Activated gamma-delta T cell treated with Interleukin-2 at 50 U/mL for 16 hours (primary cell): ENCODE measurements around the gene TNIK.

Source experiments
- DNase-seq: peaks from one replicate; pipeline ENCODE4 v3.0.0-alpha.2; 2020

Gene TNIK

DNA sequence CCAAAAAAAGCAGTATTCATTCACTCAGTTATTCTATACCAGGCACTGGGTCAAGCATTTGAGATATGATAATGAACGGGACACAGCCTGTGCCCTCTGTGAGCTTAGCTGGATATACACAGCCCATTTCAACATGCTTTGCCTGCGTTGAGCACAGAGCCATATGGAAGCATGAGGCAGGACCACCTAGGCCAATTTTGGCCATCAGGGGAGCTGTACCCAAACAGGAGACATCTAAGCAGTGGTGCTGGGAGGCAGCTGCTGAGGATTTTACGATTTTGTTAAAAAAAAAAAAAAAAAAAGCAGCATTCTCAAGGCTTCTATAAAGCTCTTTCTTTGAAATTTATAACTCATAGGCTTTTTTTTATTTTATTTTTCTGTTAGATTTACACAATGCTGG lies 346.5 kb downstream of the TNIK start:
- no peak for DNase-seq

DNA sequence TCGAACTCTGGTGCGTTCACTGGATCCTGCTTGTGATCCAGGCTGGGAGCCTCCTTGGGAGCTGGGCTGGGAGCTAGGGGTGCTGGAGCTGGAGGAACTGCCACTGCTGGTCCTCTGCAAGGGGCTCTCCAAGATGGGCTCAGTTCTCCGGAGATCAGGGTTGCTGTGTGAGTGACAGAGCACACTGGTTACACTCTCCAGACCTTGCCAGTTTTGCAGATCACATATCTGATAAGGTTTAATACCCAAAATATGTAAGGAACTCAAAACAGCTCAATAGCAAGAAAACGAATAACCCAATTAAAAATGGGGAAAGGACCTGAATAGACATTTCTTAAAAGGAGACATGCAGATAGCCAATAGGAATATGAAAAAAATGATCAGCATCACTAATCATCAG lies 349.5 kb downstream of the TNIK start:
- no peak for DNase-seq

DNA sequence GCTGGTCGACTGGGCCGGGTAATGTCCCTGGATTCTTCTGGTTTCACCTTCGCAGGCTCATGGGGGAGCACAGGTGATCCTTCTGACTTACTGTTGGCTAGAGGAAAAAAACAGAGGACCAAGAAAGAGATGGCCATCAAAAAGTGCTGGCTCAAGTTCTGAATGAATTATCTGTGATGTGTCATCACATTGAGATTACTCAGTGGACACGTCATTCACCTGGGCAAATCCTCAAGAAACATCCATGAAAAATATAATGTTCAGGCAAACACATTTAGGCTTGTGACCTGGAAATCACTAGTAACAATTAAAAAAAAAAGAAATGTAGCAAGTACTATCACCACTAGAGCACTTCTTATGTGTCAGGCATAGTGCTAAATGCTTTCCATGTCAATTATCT lies 352.1 kb downstream of the TNIK start:
- no peak for DNase-seq

DNA sequence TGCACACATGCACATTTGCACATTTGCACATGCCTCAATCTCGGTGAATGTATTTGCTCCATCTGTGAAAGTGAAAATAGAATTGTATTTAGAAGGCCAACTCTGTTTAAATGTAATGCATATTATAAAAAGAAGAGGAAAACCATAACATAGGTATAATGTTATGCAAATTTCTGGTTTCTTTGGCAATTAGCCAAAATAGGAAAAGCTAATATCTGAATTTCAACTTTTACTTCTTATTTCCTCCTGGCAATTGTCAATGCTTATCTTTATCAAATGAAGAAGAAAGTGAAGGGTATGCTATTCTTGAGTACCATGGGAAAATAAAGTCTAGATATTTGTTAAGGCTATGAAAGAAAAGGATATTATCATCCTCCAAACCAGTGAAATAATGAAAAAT lies 357.0 kb downstream of the TNIK start:
- DNase-seq = no peak

DNA sequence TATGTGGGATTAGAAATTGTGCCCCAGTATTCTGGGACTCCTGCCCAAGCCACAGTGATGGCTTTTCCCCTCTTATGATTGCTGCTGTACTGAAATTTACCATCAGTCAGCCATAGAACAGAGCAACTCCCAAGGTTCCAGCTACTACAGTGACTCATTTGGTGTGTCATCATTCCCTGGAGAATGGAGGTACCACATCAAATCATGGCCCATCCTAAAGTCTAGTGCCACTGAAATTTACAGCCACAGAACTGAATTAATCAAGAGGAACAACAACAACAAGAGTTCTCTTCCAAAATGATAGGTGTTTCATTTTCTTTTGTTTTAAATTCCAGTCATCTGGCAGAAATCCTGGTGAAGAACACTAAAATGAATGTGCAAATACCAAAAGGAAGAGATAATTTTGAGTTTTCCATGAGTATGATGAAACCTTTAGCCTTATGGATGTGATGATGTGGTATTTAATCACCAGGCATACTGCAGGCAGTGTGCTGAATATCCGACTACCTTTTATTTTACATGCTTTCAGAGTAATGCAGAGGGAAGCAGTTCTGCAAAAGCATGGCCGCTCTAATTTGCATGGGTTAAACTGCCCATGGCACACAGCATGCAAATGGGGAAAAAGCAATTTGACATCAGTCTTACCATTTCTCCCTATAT lies 358.1 kb downstream of the TNIK start:
- DNase-seq = no peak

DNA sequence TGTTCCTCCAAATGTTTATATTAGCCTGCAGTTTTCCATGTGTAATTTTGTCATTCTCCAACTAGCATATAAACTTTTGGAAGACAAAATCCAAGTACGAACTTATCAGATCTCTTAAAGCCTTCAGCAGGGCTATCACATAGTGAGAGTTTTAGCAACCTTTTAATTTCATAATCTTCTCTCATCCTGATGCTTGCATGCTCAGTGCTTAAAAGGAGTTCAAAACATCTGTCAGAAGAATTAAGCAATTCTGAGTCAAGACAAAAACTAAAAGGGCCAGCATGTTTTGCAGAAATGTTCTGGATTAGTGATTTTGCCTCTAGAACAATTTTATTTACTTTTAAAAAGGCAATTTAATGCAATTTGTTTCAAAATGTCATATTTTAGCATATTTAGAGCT lies 360.3 kb downstream of the TNIK start:
- DNase-seq = no peak

DNA sequence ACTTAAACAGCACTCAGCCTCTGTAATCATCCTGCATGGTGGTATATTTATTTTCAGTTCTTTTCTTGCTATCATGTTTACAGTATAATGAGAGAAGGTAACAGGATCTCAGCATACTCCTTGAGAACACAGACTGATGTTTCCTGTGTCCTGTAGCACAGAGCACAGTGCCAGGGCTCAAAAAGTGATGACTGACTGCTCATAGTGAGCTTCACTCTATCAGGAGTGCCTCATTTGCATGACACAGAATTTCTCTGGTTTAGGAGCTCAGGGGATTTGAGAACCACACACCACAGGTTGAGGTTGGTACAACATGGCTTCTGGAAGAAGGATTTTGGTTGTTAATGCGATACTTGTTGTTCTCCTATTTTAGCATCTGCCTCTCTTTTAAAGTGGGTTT lies 365.1 kb downstream of the TNIK start:
- DNase-seq = no peak

DNA sequence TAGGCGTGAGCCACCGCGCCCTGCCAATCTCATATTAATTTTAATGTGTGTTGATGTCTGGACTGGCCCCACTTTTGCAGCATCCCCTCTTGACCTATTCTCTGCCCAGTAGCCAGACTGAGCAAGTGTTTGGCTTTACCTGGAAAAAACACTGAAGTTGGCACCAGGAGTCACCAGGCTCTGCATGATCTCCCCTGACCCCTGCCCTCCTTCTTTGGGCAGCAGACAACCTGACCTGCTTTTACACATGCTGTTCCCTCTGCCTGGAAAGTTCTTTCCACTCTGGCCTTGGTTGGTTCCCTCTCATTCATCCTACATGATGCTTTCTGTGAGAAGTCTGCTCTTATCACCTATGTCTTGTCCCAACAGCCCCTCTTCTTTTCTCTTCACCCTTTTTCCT lies 365.8 kb downstream of the TNIK start:
- no peak for DNase-seq

DNA sequence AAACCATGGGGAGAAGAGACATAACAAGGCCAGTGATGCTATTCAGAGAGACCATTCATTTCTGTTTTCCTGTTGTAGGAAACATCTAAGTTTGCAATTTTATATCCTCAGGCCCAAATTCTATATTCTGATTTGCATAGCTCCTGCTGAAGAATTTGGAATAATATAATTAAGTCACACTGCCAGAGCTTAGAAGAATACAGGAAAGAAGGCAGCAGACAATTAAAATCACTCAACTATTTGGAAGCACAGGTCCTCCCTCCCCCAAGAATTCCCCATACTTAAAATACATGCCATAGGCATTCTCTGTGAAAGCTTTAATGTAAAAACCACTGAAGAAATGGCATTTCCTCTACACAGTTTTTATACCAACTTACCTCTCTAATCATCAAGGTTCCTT lies 366.7 kb downstream of the TNIK start:
- DNase-seq = no peak

DNA sequence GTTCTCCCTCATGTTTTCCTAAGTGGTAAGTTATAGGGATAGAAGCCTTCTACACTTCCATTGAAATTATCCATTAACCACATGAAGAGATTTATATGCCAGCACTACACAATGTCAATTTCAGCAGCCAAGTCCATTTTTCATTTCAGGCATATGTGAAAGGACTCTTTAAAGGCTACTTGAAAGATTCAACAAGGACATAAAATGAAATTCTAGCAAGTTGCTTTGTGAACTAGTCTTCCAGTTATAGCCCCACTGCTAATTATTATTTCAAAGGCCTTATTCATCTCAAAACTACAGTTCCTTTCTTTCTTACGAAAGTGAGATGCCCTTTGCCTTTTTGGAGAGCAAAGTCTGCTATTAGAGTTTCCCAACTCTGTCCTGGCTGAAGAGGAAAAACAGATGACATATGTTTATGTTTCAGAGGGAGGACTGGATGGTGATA lies 367.7 kb downstream of the TNIK start:
- no peak for DNase-seq

DNA sequence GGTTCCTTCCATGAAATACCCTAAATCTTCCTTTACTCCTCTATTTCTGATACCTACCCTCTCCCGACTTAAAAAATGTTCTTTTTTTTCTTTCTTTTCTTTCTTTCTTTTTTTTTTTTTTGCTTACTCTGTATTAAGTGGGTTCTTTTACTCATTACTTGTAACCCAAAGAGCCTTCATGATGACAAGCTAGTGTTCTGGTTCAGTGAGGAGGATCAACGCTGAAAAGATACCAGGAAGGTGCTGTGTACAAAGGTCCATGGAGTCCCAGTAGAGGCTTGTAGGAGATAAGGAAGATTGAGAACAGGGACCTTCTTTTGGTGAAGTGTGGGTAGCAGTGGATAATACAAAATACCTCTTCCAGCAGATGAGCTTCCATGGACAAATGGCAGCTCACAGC lies 369.9 kb downstream of the TNIK start:
- no peak for DNase-seq

DNA sequence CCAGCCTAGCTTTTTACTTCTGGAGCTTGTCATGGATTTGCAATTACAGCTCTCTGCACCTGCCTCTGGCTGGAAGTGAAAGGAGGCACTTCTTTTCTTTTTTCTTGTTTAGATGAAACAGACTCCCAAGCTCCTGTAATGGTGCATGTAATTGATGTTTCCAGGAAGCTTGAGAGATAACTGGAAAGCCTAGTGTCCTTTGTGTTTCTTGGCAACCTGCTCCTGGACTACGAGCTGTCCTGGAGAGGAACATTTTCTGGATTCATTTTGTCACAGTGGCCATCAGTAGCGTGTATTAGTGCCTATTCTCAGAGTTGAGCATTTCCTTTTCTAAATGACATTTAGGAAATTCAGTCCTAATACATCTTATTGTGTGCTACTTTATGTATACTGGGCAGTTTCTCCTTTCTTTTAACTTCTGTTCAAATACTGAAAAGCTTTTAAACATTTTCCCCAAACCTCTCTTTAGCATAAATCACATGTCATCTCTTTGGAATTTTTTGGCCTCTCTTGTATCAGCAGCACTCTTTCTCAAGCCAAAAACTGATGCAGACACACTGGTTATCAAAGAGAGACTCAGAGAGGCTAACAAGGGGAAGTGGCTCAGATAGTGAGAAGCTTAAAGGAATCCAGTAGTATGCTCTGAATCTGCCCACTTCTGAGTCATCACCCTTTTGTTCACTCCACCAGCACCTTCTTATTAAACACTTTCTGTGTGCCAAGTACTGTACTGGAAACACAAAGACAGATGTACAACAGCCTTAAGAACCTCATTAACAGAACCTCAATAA lies 371.0 kb downstream of the TNIK start:
- no peak for DNase-seq

DNA sequence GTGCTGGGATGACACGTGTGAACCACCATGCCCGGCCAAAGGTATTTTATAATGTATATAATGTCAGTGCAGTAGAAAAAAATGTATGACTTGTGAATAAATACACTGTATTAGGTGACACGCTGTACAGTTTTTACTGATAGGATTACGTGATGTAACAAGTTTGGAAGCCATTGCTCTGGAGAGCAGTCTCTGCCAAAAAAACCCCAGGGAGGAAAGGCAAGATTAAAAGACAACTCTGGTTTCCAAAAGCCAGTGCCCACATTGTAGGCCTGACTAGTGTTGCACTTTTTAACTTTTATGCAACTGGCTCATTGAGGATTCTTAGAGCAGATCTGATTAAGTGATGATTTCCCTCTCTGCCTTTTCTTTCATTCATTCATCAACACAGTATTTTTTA lies 371.7 kb downstream of the TNIK start:
- no peak for DNase-seq

DNA sequence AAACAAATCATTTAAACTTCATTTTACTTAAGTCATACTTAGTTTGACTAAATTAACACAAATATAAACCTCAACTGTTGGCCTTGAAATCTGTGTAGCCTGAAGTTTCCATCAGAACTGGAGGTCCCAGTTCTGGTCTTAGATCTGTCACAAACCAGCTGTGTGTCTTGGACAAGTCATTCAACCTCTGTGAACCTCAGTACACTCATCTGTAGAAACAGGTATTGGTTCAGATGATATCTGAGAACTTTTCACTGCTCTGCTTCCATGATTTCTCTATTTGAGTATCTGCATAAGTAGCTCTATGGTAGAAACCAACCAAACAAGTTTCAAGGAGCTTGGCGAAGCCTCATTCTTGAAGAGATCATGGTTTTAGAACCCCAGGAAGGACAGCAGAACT lies 373.3 kb downstream of the TNIK start:
- no peak for DNase-seq

DNA sequence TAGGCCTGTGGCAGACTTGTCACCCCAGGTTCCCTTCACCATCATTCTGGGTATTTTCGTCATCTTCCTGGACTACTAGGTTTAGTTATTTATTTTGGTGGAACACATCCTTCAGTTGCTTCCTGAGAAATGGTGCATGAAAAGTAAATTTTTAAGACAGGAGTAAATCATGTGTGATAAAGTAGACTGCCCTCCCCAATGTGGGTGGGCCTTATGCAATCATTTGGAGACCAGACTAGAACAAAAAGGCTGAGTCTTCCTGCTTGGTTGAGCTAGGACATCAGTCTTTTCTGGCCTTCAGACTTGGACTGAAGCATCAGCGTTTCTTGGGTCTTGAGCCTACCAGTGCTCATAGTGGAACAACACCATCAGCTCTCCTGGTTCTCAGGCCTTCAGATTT lies 382.9 kb downstream of the TNIK start:
- DNase-seq = no peak

DNA sequence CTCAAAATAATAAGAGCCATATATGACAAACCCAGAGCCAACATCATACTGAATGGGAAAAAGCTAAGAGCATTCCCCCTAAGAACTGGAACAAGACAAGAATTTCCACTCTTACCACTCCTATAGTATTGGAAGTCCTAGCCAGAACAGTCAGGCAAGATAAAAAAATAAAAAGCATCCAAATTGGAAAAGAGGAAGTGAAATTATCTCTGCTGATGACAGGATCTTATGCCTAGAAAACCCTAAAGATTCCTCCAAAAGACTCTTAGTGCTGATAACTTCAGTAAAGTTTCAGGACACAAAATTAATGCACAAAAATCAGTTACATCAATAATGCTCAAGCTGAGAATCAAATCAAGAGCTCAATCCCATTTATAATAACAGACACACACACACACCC lies 387.8 kb downstream of the TNIK start:
- DNase-seq = no peak

DNA sequence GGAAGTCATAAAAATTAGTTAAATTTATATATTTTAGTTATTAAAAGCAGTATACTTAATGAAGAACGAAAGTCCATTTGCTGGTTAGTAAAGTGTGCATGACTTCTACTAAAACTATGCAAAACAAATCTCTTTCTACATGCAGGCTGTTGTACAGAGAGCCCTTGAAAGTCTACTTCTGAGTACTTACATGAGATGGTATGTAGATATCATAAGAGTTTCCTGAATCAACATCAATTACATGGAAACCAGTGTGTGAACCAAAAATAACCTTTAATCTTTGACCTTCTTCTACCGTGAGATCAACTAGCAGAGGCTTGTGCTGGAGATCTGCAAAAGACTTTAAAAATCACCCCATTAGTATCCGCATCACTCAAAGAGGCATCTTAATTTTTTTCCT lies 391.5 kb downstream of the TNIK start:
- DNase-seq = no peak

DNA sequence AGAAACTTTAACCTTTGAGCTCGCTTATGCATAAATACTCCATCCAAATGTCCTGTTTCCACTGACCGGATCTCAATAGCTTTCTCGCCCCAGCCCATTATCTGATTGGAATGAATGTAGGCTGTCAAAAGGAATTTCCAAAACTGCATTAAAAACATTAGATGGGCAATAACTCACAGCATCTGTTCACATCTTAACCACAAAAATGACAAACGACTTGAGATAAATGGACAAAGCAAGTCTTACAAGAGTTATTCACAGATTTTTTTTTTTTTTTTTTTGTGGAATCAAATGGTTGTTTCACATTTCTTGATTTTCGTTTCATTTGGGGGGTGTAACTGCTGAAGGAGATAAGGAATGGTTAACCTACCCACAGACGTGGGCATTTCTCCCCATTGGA lies 394.0 kb downstream of the TNIK start:
- DNase-seq = no peak

DNA sequence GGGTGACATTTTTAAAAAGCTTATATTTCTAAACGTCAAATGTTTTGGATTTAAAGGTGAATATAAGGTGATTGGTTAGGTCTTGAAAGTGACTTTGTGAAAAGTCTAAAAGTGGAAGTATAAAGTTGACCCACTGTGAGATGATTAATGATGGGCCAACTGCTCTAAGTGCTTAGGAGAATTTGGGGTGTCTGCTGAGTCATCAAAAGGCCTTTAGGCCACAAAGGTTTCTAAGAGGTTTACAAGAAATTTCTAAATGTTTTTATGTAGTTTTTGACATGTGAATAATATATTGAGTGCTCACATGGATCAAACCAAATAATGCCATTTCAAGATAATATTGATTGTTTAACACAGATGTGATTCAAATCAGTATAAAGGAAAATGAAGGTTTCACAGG lies 394.5 kb downstream of the TNIK start:
- DNase-seq = no peak

DNA sequence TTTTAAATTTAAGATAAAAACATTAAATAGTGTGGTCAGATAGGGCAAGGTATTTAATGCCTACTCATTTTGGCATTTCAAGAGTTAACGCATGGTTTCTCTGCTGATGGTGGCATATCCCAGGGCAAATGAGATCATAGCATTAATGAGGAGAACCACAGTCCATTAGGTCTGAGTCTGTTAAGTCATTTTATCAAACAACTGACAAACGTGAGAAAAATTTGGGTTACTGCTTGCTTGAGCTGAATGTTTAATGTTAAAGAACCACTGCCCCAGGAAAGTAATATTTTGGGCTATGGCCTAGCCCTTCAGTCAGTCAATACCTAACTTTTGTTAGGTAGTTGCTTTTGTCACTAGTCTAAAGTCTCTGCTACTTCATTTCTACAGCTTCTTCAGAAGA lies 395.7 kb downstream of the TNIK start:
- DNase-seq = no peak

DNA sequence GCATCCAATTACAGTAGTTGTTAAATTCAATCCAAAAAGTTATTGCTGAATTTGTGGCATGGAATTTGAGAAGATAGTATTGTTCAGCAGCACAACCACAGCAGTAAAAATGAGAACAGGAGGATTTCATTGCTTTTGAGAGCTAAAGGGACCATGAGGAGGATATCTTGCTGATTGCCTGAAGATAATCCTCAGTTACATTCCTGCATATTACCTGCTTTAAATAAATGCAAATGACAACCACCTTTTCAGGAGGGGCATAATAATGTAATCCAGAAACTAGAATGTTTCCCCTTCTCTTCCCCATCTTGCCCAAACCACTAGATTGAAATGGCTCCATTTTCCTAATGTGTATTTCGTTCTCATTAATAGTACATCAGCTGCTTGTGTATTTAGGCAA lies 398.5 kb downstream of the TNIK start:
- DNase-seq = no peak

DNA sequence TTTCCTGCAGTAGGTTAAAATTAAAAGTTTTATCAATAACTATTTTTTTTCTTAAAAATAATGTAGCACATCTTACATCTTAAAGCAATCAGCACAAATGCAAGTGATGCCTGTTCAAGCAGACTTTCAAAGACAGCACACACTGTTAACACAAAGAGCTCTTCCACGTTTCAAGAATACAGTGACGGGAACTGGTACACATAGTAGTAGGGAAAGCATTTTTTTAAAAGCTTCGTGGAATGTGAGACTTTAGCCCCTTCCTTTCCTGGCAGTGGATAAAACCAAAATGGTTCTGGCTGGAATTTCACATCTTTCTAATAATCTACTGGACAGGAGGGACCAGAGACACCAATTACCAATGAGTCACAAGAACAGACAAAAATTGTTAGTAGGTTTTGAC lies 400.2 kb downstream of the TNIK start:
- DNase-seq = no peak

DNA sequence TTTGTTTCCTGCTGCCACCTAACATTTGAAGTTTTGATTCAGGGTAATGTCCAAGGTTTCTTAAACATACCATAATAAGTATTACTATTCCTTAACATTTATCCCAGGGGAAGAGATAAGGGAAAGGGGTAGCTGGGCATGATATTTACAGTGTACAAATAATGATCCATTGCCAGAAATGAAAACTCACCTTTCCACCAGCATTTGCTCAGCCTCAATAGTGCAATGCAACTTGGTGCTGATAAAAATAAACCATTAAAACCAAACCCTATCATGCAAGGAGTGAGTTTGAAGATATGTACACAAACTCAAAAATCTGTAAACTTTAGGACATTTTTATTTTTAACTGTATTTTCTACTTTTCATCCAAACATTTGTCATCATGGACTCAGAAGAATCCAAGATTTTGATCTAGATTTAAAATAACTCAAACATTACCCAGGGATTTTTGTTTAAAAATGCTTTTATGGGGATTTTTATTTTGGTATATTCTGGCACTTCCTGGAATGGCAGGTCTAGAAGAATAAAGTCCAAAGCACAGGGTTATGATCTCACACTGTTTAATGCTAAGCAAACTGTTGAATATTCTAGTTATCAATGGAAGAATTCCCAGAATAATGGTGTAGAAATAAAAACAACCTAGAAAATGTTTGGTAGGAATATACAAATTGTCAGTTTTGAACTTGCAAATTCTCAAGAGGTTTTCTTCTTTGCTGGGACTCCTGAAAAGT lies 401.2 kb downstream of the TNIK start:
- no peak for DNase-seq

DNA sequence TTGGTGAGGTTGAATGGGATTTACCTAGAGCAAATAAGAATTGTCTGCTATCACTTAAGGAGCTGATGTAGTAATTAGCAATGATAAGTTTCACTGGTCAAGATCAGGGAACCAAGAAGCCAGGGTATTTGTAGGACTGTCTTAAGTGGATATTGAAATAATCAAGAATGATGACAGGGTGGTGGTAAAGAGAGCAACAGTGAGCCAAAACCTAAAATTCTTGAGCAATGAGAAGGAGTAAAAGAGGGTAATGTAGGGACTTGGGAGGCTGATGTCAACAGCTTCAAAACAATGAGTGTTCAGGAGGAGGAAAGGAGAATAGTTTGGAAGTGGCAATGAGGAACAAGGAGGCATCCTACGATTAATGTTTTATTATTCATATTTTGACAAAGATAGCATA lies 402.1 kb downstream of the TNIK start:
- DNase-seq = no peak
